Epithelial cell of esophagus (primary cell): Measurements from ENCODE around the gene NF2.

ENCODE experiments used
- DNase-seq: peaks from one replicate; pipeline ENCODE4 v3.0.0; 2010; ENCODE audit warnings: low read depth
- H3K4me3 ChIP-seq: 2 replicates; pipeline ENCODE4 v1.5.1; 2011; ENCODE audit warnings: mild to moderate bottlenecking, low read length, control low read depth
- TF ChIP-seq, protein P1 (sequence below): IDR thresholded peaks from 2 replicates; pipeline ENCODE4 v1.5.1; 2011; ENCODE audit warnings: low read depth, mild to moderate bottlenecking, low read length, control low read depth, inconsistent platforms; ENCODE audit not compliant: insufficient read depth; ENCODE audit errors: missing control alignments

The NF2 gene

DNA sequence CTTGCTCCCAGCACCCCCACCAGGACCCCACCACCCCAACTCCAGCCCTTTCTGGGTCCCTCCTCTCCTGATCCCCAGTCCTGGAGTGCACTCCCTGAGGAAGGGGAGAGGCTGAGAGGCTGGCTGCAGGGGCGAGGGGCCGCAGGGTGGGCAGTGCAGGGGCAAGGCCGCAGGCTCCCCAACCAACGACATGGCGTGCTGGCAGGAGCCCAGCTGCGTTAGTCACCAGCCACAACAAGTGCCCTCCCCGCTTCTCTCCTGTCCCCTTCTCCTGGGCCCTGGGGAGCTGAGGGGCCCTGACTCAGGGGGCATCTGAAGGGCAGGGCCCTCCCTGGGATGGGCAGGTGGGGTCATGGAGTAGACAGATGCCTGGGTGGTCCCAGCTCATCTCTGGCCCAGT is 118.7 kb downstream of the NF2 start:
- TF ChIP-seq, protein P1, sequence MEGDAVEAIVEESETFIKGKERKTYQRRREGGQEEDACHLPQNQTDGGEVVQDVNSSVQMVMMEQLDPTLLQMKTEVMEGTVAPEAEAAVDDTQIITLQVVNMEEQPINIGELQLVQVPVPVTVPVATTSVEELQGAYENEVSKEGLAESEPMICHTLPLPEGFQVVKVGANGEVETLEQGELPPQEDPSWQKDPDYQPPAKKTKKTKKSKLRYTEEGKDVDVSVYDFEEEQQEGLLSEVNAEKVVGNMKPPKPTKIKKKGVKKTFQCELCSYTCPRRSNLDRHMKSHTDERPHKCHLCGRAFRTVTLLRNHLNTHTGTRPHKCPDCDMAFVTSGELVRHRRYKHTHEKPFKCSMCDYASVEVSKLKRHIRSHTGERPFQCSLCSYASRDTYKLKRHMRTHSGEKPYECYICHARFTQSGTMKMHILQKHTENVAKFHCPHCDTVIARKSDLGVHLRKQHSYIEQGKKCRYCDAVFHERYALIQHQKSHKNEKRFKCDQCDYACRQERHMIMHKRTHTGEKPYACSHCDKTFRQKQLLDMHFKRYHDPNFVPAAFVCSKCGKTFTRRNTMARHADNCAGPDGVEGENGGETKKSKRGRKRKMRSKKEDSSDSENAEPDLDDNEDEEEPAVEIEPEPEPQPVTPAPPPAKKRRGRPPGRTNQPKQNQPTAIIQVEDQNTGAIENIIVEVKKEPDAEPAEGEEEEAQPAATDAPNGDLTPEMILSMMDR = no peak
- no peak overlapping the region for H3K4me3 ChIP-seq
- DNase-seq = no peak

DNA sequence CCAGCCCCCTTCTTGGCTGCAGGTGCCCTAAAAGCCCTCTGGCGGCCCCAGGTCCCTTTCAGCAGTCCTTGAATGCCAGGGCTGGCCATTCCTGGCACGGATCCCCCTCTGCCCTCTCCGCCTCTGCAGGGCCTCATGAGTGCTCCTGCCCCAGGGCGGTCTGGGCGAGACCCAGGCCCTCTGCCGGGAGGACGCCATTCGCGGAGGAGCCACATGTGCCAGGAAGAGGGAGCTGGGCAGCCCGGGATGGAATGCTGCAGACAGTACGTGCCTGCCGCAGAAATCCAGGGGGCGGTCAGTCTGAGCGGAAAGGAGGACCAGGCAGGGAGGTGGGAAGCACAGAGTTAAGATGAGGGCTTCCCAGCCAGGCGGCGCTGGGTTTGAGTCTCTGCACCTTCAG is 119.2 kb downstream of the NF2 start:
- DNase-seq = no peak
- H3K4me3 ChIP-seq = no peak overlapping the region
- TF ChIP-seq, protein P1 = no peak

DNA sequence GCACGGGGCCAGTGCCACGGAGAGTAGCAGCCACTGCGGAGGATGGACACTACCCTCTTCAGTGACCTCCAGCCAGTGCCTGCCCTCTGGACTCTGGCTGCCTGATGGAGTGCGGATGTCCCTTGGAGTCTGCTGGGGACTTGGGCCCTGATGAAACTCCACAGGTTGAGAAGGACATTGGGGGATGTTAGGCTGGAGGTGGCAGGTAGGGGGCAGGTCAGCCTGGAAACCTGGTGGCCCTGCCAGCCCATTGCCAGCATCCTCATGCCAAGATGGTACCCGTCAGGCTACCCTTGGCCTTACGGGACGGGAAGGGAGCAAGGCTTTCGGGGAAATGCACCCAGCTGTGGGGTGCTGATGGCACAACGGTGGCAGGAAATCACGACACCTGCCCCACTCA is 120.3 kb downstream of the NF2 start:
- no peak for DNase-seq
- TF ChIP-seq, protein P1 = no peak
- no peak overlapping the region for H3K4me3 ChIP-seq

DNA sequence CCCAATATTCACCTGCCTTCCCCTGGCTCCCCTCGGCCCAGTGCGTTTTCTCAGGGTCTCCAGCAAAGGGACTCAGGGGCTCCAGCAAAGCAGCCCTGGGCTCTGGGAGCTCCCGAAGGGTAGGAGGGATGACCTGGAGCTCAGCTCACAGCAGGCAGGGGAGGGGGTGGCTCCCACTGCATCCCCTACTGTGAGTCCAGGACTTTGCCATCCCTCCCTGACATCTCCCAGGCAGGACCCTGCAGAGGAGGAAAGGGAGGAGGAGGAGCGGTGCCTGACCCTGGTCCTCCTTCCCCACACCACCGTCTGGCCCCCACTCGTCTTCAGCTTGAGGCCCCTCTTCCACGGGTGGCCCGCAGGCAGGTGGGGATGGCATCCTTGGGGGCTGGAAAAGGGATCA is 121.4 kb downstream of the NF2 start:
- H3K4me3 ChIP-seq = no peak overlapping the region
- DNase-seq = no peak
- TF ChIP-seq, protein P1 = no peak

DNA sequence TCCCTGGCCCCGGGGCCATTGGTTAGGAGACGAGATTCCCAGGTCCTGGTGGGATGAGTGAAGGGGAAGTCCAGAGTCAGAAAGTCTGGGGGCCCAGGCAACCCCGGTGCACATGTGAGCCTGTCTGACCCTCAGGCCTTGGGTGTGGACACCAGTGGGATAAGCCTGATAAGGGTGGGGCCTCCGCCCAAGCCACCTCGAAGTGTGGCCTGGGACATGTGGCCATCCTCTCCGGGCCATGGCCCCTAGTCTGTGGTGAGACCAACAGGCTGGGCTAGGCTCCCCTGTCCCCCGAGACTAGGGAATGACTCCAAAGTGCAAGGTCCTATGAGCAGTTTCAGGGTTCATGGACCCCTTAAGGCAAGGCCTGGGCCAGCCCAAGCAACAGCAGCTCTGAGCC is 122.7 kb downstream of the NF2 start:
- DNase-seq = no peak
- TF ChIP-seq, protein P1 = no peak
- no peak overlapping the region for H3K4me3 ChIP-seq

DNA sequence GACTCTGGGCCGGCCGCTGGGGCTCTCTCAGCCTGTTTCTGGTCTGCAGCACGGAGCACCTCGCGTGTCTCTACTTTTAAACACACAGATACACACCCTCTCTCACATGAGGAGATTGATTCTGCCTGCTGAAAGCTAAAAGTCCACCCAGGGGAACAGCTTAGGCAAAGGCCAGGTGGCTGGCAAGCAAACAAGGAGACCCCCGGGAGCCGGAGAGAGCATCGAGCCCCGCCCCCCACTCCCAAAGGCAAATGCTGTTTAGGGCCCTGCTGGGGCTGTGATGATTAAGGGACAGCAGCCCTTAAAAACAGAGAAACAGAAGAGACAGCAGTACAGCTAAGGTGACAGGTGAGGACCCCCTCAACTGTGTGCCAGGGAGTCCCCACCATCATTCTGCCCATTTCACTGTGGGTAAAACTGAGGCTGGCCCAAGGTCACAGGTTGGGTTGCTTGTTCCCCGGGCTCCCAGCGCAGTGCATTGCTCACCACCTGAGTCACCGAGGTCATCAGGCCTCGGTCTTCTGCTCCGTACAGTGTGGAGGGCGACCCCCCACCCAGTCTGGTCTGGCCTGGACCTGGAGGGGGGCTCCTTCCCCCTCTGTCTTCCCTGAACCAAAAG is 123.2 kb downstream of the NF2 start:
- TF ChIP-seq, protein P1 = no peak
- no peak overlapping the region for H3K4me3 ChIP-seq
- no peak for DNase-seq

DNA sequence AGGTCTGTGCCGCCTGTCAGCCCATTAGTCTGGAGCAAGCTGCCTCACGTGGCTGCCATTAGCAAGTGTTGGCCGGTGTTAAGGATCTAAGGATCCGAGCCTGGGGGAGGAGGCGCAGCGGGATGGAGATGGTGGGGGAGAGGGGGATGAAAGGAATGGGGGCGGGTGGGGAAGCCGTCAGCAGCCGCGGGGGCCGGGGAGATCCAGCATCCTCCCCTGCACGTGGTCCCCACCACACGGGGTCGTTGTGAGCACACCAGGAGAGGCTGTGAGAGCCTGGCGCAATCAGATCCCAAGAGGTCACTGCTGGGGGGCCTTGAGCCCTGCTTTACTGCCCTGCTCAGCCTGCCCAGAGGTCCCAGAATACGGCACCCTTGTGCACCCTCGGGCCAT is 123.7 kb downstream of the NF2 start:
- peak; percentile 30 for DNase-seq
- TF ChIP-seq, protein P1 = peak; percentile 42
- H3K4me3 ChIP-seq = no peak overlapping the region
